Measurements from ENCODE around the gene FSCN2.

- TF ChIP-seq CTCF (conservative IDR thresholded peaks at IDR 0.05; ENCODE audit: low read depth, low read length) (no peak), RFX5 (IDR thresholded peaks at IDR 0.05; ENCODE audit: low read depth, low read length) (no peak), FOS (IDR thresholded peaks at IDR 0.05; ENCODE audit: low read depth, low read length) (no peak), RAD21 (IDR thresholded peaks at IDR 0.05; ENCODE audit: low read length) (no peak), CHD1 (IDR thresholded peaks at IDR 0.05; ENCODE audit: low read depth, low read length) (no peak), RCOR1 (IDR thresholded peaks at IDR 0.05; ENCODE audit: insufficient replicate concordance, low read length) (no peak), MXI1 (IDR thresholded peaks at IDR 0.05; ENCODE audit: borderline replicate concordance, low read depth, low read length) (no peak), POLR2A (IDR thresholded peaks at IDR 0.05; ENCODE audit: low read depth, low read length) (no peak), USF2 (IDR thresholded peaks at IDR 0.05; ENCODE audit: low read depth, low read length) (no peak)
These were observed 36.6 kb downstream of the FSCN2 start for GRCh38 chr17:81564778-81565177.

Data from IMR-90 (cell line).